K562 (cell line): ENCODE data around the gene OSCAR. TPM values are rescaled to one million over a fixed set of nuclear protein-coding genes. Genes with fewer than 3 reads are reported as not detected.
A peak's percentile ranks its signal among the peaks of the same experiment; 100 is the strongest.

Experiments
- BCOR ChIP-seq: fragments of 450-650 bp; IDR thresholded peaks from 2 replicates; pipeline ENCODE4 v1.6.1; 2016
- DMBX1 ChIP-seq: fragments of 250-450 bp; sonication (Bioruptor Pico); IDR thresholded peaks from 2 replicates; pipeline ENCODE4 v1.8.0; 2022; ENCODE audit warnings: inconsistent platforms, mild to moderate bottlenecking, moderate library complexity, borderline replicate concordance
- IFI16 ChIP-seq: fragments of 250-450 bp; sonication (Bioruptor Pico); IDR thresholded peaks from 2 replicates; pipeline ENCODE4 v2.1.2; 2022; ENCODE audit warnings: mild to moderate bottlenecking, inconsistent platforms
- KDM5B ChIP-seq: fragments of 200-600 bp; sonication (generic); IDR thresholded peaks from 2 replicates; pipeline ENCODE4 v1.6.1; 2012; ENCODE audit warnings: low read depth, mild to moderate bottlenecking, moderate library complexity, low read length, control low read depth, inconsistent platforms; ENCODE audit not compliant: insufficient replicate concordance
- NFIC ChIP-seq: fragments of 450-650 bp; IDR thresholded peaks from 2 replicates; pipeline ENCODE4 v1.6.1; 2017; ENCODE audit warnings: mild to moderate bottlenecking, inconsistent platforms
- NFRKB ChIP-seq: fragments of 450-650 bp; IDR thresholded peaks from 2 replicates; pipeline ENCODE4 v1.6.1; 2016; ENCODE audit warnings: low read depth
- NR2C1 ChIP-seq, 2 experiments: fragments of 450-650 bp; IDR thresholded peaks; 2 replicates each; pipeline ENCODE4 v1.6.1; 2017; ENCODE audit warnings: mild to moderate bottlenecking in 2 of 2, antibody characterized with exemption in 1 of 2, inconsistent platforms in 1 of 2, missing compliant biosample characterization in 1 of 2, missing genetic modification characterization in 1 of 2
- NR2F6 ChIP-seq: fragments of 450-650 bp; formaldehyde crosslinking; IDR thresholded peaks from 2 replicates; pipeline ENCODE4 v1.4.0; 2020; ENCODE audit warnings: mild to moderate bottlenecking
- PHF8 ChIP-seq: fragments of 200-600 bp; sonication (generic); IDR thresholded peaks from 2 replicates; pipeline ENCODE4 v1.6.1; 2012; ENCODE audit warnings: mixed run types, mild to moderate bottlenecking, inconsistent platforms, low read length, moderate library complexity, borderline replicate concordance
- POLR2G ChIP-seq: fragments of 200-400 bp; formaldehyde crosslinking; IDR thresholded peaks from 2 replicates; pipeline ENCODE4 v1.6.1; 2017; ENCODE audit warnings: low read depth, mild to moderate bottlenecking, antibody characterized with exemption, low read length, moderate library complexity
- PYGO2 ChIP-seq: fragments of 450-650 bp; IDR thresholded peaks from 2 replicates; pipeline ENCODE4 v1.6.1; 2016; ENCODE audit warnings: mild to moderate bottlenecking, missing genetic modification characterization, moderate library complexity, missing compliant biosample characterization
- RAD21 ChIP-seq, 2 experiments: fragments of 250-450 bp in 1 of 2; fragments of 450-650 bp in 1 of 2; sonication (Bioruptor Pico) in 1 of 2; formaldehyde crosslinking in 1 of 2; IDR thresholded peaks in 1 of 2; conservative IDR thresholded peaks in 1 of 2; 2 replicates each; pipeline versions ENCODE4 v1.4.0 to v1.8.0; 2020 to 2022; ENCODE audit warnings: mild to moderate bottlenecking in 2 of 2, moderate library complexity in 1 of 2
- RHOXF2B ChIP-seq: fragments of 250-450 bp; sonication (Bioruptor Pico); conservative IDR thresholded peaks from 2 replicates; pipeline ENCODE4 v1.5.1; 2021
- SREBF1 ChIP-seq: fragments of 150-350 bp; IDR thresholded peaks from 2 replicates; pipeline ENCODE4 v1.6.1; 2014; ENCODE audit warnings: antibody characterized with exemption, low read depth, low read length, borderline replicate concordance
- SRSF3 ChIP-seq: fragments of 200-400 bp; formaldehyde crosslinking; IDR thresholded peaks from 2 replicates; pipeline ENCODE4 v1.6.1; 2016; ENCODE audit warnings: mild to moderate bottlenecking, low read length, moderate library complexity; ENCODE audit not compliant: insufficient read depth
- TBP ChIP-seq: optimal IDR thresholded peaks from 2 replicates; pipeline ENCODE3; 2011; ENCODE audit warnings: low read depth, low read length, improper control_type of control experiment
- TOE1 ChIP-seq, 2 experiments: fragments of 450-650 bp in 1 of 2; sonication (generic) in 1 of 2; formaldehyde crosslinking in 1 of 2; IDR thresholded peaks; 2 replicates each; pipeline versions ENCODE4 v1.7.1 to v1.8.0; 2016 to 2022; ENCODE audit warnings: borderline replicate concordance in 2 of 2, mild to moderate bottlenecking in 2 of 2, antibody characterized with exemption in 1 of 2, inconsistent platforms in 1 of 2, low read depth in 1 of 2, missing genetic modification reagents in 1 of 2, moderate library complexity in 1 of 2
- ZNF143 ChIP-seq: sonication (generic); formaldehyde crosslinking; IDR thresholded peaks from 2 replicates; pipeline ENCODE4 v1.9.0; 2022; ENCODE audit warnings: mild to moderate bottlenecking, missing genetic modification reagents
- ZNF584 ChIP-seq: fragments of 200-800 bp; sonication (Bioruptor generic); IDR thresholded peaks from 2 replicates; pipeline ENCODE4 v1.6.1; 2016; ENCODE audit warnings: low read depth, mild to moderate bottlenecking, missing genetic modification characterization, missing compliant biosample characterization
- polyA plus RNA-seq, 8 experiments: library from polyadenylated mRNA; depleted of rRNA in 4 of 8; stranded (reverse) in 5 of 8; unstranded in 3 of 8; fragments of >200 nt; fragmentation: Nextera tagmentation in 2 of 8; fragmentation: Illumina TruSeq in 1 of 8; extraction: Ambion mirVana in 2 of 8; extraction: Trizol in 1 of 8; gene quantifications; 2 replicates each; pipeline versions ENCODE4 v1.2.1 to v1.2.3, GENCODE V29; 2011 to 2014; ENCODE audit warnings: inconsistent platforms in 1 of 8, missing spikeins in 1 of 8
- total RNA-seq, 7 experiments: library from RNA; depleted of rRNA in 6 of 7; stranded (reverse); fragments of >200 nt in 6 of 7; fragmentation: Illumina TruSeq in 2 of 7; extraction: Trizol in 2 of 7; gene quantifications; 2 replicates each; pipeline versions ENCODE4 v1.2.1 to v1.2.3, GENCODE V29; 2011 to 2021; ENCODE audit warnings: low replicate concordance in 1 of 7
- TF ChIP-seq, protein P1 (sequence below): fragments of 200-400 bp; formaldehyde crosslinking; IDR thresholded peaks from 2 replicates; pipeline ENCODE4 v1.6.1; 2017; ENCODE audit warnings: mild to moderate bottlenecking, low read depth, low read length, moderate library complexity
- TF ChIP-seq, protein P2 (sequence below): fragments of 250-450 bp; sonication (Bioruptor Pico); IDR thresholded peaks from 2 replicates; pipeline ENCODE4 v1.8.0; 2021; ENCODE audit warnings: borderline replicate concordance, mild to moderate bottlenecking, moderate library complexity; ENCODE audit not compliant: poor library complexity, severe bottlenecking
- TF ChIP-seq, protein P3 (sequence below): fragments of 450-650 bp; IDR thresholded peaks from 2 replicates; pipeline ENCODE4 v1.6.1; 2014; ENCODE audit warnings: low read depth, mild to moderate bottlenecking, moderate library complexity, borderline replicate concordance

The OSCAR gene
- total and polyA plus RNA-seq, 9 of the 15 experiments (the other 6 are each of a cell fraction or from before 2014, with no cell fraction given) = 0.09 to 0.62 (median 0.13) TPM; not detected in 5

DNA sequence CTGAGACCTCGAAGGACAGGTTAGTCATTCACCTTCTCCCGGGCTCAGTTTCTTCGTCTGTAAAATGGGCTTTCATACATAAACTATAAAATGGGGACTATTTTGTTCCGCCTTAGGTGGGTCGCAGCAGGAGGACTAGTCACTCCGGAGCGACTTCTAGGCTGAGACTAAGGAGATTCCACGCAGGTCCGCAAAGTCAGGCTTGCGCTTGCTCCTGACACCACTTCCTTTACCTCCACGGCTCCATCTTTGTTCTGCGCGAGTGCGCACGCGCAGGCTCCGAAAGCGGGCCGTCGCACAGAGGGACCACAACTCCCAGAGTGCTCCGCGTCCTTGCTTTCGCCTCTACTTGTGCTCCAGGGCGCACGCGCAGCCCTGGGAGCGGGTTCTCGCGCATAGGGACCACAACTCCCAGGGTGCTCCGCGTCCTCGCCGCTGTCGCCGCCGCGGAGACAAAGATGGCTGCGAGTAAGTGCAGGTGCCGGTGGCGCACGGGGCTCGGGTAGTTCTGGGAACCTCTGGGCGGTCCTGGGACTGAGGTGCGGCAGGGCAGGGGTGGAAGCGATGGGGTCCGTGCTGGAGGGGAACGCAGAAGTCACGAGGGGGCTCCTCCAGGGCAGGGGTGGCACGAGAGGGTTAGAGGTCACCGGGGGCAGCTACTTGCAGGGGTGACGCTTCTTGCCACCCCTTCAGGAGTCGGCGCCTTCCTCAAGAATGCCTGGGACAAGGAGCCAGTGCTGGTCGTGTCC is 2.0 kb upstream of the OSCAR start, which contains the start of gene NDUFA3 (continued):
- TF ChIP-seq KDM5B = peak; percentile 89
- TF ChIP-seq ZNF584 (CRISPR knock-in tag) = no peak
- TF ChIP-seq DMBX1 (CRISPR knock-in tag) = peak; percentile 61
- TF ChIP-seq PHF8 = peak; percentile 95
- no peak for TF ChIP-seq NR2F6
- TF ChIP-seq, protein P1, sequence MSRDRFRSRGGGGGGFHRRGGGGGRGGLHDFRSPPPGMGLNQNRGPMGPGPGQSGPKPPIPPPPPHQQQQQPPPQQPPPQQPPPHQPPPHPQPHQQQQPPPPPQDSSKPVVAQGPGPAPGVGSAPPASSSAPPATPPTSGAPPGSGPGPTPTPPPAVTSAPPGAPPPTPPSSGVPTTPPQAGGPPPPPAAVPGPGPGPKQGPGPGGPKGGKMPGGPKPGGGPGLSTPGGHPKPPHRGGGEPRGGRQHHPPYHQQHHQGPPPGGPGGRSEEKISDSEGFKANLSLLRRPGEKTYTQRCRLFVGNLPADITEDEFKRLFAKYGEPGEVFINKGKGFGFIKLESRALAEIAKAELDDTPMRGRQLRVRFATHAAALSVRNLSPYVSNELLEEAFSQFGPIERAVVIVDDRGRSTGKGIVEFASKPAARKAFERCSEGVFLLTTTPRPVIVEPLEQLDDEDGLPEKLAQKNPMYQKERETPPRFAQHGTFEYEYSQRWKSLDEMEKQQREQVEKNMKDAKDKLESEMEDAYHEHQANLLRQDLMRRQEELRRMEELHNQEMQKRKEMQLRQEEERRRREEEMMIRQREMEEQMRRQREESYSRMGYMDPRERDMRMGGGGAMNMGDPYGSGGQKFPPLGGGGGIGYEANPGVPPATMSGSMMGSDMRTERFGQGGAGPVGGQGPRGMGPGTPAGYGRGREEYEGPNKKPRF = no peak
- TF ChIP-seq RHOXF2B (CRISPR knock-in tag) = 0 out of 2 replicates have a peak, but pooled peaks have one; percentile 44
- TF ChIP-seq TOE1 (IDR thresholded peaks at IDR 0.05; ENCODE audit: borderline replicate concordance) = peak; percentile 31; the same call in 1 of the 2 replicates
- TF ChIP-seq TOE1 (CRISPR knock-in tag; IDR thresholded peaks at IDR 0.05; ENCODE audit: borderline replicate concordance, low read depth) = no peak
- TF ChIP-seq SRSF3 = no peak
- TF ChIP-seq ZNF143 (CRISPR knock-in tag) = peak; percentile 97
- TF ChIP-seq PYGO2 = 0 out of 2 replicates have a peak, but pooled peaks have one; percentile 52
- TF ChIP-seq TBP = peak; percentile 80
- peak; percentile 95 for TF ChIP-seq POLR2G
- no peak for TF ChIP-seq IFI16
- TF ChIP-seq, protein P2, sequence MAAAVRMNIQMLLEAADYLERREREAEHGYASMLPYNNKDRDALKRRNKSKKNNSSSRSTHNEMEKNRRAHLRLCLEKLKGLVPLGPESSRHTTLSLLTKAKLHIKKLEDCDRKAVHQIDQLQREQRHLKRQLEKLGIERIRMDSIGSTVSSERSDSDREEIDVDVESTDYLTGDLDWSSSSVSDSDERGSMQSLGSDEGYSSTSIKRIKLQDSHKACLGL (CRISPR knock-in tag) = no peak
- TF ChIP-seq SREBF1 = peak; percentile 68; the same call in 1 of the 2 replicates
- 0 out of 2 replicates have a peak, but pooled peaks have one; percentile 7 for TF ChIP-seq NFIC
- TF ChIP-seq NFRKB = 0 out of 2 replicates have a peak, but pooled peaks have one; percentile 32
- TF ChIP-seq, protein P3, sequence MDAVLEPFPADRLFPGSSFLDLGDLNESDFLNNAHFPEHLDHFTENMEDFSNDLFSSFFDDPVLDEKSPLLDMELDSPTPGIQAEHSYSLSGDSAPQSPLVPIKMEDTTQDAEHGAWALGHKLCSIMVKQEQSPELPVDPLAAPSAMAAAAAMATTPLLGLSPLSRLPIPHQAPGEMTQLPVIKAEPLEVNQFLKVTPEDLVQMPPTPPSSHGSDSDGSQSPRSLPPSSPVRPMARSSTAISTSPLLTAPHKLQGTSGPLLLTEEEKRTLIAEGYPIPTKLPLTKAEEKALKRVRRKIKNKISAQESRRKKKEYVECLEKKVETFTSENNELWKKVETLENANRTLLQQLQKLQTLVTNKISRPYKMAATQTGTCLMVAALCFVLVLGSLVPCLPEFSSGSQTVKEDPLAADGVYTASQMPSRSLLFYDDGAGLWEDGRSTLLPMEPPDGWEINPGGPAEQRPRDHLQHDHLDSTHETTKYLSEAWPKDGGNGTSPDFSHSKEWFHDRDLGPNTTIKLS = peak; percentile 90
- TF ChIP-seq NR2C1 (IDR thresholded peaks at IDR 0.05) = peak; percentile 85
- TF ChIP-seq NR2C1 (tag; IDR thresholded peaks at IDR 0.05) = peak; percentile 88
- peak; percentile 100 for TF ChIP-seq BCOR
- no peak for TF ChIP-seq RAD21 (CRISPR knock-in tag; conservative IDR thresholded peaks at IDR 0.05 in 1 of 2, IDR thresholded peaks at IDR 0.05 in 1 of 2)
